Right forelimb (tissue), 1 donor: ENCODE data around the gene AMD1.
"Not testable (repeated sequence)": the region's sequence is repeated elsewhere in the genome, so short reads cannot be mapped to it uniquely, and the experiment has no call there.

ENCODE experiments used
- DNase-seq: peaks from one replicate; pipeline ENCODE4 v3.0.0-alpha.2; 2018

Gene AMD1

GRCh38 chr6:110878751-110879522, 4.4 kb downstream of the AMD1 start:
- DNase-seq: no peak

DNA sequence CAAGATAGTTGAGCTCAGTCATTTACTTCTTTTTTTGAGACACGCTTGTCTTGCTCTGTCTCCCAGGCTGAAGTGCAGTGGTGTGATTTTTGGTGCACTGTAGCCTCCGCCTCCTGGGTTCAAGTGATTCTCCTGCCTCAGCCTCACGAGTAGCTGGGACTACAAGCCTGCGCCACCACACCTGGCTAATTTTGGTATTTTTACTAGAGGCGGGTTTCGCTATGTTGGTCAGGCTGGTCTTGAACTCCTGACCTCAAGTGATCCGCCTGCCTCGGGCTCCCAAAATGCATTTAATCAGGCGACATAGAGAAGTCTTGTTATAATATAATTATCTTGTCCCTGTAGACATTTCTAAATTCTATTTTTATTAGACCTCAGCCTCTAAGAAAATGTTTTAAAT, 6.1 kb downstream of the AMD1 start:
- no peak for DNase-seq

DNA sequence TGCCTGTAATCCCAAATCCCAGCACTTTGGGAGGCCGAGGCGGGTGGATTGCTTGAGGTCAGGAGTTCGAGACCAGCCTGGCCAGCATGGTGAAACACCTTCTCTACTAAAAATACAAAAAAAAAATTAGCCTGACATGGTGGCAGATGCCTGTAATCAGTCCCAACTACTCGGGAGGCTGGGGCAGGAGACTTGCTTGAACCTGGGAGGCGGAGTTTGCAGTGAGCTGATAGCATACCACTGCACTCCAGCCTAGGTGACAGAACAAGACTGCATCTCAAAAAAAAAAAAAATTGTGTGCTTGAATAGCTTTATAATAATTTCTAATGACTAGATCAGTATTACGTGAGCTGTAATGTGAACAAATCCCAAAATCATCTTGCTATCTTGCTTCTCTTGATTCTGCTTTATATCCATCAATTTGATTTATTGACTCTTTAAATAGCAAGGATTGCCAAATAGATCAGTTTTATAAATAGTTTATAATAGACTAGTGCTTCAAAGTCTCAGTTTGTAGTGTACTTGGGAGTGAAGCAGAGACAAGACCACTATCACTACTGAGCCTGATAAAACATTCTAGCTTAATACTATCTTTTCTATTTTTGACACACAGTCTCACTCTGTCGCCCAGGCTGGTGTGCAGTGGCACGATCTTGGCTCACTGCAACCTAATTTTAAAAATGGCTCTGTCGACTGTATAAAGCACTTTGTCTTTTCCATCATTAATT, 7.1 kb downstream of the AMD1 start:
- DNase-seq: no peak

- no peak for DNase-seq
These were observed 7.7 kb downstream of the AMD1 start for GRCh38 chr6:110882274-110882619.

DNA sequence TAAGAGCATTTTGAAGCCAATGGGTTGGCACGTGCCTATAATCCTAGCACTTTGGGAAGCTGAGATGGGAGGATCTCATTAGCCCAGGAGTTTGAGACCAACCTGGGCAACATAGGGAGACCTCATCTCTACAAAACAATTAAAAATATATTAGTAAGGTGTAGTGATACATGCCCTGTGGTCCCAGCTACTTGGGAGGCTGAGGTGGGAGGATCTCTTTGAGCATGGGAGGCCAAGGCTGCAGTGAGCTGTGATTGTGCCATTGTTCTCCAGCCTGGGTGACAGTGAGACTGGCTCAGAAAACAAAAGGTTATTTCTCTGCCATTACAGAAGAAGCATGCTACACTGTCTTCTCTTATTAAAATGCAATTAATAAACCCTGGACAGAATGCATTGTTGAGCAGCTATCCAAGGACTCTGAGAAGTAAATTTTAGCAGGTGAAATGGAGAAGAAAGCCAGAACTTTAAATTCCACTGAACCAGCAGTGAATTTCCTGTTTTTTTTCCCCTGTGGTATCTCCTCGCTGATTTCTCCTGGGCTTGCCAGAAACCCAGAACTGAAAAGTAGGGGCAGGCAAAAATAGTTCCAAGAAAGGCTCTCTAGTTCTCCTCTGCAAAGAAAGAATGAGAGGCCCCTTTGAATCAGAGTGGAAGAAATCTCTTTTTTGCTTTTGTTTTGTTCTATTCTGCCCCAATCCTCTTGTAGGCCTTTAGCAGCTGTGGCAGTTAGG, 8.4 kb downstream of the AMD1 start:
- no peak for DNase-seq

GRCh38 chr6:110884321-110884720, 9.7 kb downstream of the AMD1 start:
- DNase-seq: no peak

DNA sequence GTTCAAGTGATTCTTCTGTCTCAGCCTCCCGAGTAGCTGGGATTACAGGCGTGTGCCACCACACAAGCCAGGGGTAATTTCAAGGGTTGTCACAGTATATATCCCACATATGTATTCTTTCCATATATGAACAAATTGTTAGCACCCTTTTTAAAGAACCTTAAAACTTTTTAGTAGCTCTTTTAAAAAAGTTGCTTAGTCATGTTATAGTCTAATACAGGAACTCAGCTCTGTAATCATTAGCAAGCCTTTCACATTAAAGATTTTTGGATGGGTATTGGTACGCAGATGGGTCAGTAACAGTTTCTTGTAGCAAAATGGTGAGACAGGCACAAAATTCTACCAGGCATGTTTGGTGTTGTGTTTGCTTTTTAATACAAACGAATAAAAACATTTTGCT, 10.9 kb downstream of the AMD1 start:
- DNase-seq: no peak

- no peak for DNase-seq
These were observed 12.1 kb downstream of the AMD1 start for GRCh38 chr6:110886555-110887167.

DNA sequence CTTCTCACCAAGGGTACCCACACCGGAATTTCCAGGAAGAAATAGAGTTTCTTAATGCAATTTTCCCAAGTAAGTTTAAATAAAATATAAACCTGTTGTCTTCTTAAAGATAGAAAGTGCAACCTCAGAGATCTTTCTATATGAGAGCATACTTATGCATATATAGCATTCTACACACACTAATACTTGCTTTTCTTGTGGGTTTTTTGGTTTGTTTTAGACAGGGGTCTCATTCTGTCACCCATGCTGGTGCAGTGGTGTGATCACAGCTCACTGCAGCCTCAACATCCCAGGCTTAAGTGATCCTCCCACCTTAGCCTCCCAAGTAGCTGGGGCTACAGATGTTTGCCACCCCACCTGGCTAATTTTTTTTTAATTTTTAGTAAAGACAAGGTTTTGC, 15.7 kb downstream of the AMD1 start:
- DNase-seq: no peak

GRCh38 chr6:110895907-110896608, 21.5 kb downstream of the AMD1 start:
- DNase-seq: no peak

DNA sequence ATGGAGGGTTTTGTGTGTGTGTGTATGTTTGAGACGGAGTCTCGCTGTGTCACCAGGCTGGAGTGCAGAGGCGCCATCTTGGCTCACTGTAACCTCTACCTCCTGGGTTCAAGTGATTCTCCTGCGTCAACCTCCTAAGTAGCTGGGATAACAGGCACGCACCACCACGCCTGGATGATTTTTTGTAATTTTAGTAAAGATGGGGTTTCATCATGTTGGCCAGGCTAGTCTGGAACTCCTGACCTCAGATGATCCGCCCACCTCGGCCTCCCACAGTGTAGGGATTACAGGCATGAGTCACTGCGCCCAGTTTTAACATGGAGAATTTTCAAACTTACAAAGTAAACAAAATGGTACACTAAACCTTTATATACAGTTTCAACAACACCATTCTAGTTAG, 22.8 kb downstream of the AMD1 start:
- DNase-seq: no peak

- DNase-seq: no peak
These were observed 23.5 kb downstream of the AMD1 start for GRCh38 chr6:110898111-110898510.

DNA sequence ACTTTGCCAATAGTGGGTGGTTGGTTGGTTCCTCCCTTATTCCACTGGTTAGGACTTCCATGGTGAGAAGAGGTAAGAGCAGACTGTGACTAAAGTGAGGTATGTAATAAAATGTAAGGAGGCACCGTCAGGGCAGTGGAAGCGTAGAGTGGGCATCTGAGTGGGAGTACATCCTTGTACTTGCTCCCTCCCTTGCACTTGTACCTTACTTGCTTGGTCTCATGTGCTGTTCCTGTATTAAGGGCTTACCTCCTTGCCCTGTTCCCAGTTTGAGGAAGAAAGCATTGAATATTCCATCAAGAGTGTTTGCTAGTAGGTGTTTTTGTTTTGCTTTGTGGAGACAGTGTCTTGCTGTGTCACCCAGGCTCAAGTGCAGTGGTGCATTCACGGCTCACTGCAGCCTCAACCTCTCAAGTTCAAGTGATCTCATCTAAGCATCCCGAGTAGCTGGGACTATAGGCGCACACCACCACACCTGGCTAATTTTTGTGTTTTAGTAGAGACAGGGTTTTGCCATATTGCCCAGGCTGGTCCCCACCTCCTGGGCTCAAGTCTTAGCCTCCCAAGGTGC, 25.5 kb downstream of the AMD1 start:
- DNase-seq: no peak

DNA sequence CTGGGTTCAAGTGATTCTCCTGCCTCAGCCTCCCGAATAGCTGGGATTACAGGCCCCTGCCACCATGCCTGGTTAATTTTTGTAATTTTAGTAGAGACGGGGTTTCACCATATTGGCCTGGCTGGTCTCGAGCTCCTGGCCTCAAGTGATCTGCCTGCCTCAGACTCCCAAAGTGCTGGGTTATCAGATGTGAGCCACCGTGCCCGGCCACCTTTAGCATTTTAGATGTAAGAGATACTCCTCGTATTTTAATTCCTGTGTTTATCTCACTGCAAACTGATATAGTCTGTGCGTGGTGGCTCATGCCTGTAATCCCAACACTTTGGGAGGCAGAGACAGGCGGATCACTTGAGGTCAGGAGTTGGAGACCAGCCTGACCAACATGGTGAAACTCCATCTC, 27.0 kb downstream of the AMD1 start:
- not testable (repeated sequence) for DNase-seq

DNA sequence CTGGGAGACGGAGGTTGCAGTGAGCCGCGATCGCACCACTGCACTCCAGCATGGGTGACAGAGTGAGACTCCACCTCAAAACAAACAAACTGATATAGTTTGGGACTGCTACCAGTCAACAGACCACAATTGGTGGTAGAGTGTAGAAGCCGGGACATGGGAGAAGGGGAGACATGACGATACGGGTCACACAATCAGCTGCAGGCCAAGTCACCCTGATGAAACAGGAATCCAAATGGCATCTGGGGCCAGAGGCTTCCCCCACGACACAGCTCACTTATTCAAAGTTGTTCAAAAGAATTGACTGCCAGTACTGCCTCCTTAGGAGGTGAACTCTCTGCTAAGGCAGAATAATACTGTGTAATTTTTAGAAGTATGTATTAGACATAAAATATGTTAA, 27.5 kb downstream of the AMD1 start:
- no peak for DNase-seq

DNA sequence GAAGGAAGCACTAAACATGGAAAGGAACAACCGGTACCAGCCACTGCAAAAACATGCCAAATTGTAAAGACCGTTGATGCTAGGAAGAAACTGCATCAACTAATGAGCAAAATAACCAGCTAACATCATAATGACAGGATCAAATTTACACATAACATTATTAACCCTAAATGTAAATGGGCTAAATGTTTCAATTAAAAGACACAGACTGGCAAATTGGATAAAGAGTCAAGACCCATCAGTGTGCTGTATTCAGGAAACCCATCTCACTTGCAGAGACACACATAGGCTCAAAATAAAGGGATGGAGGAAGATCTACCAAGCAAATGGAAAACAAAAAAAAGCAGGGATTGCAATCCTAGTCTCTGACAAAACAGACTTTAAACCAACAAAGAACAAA, 31.7 kb downstream of the AMD1 start:
- DNase-seq: not testable (repeated sequence)

DNA sequence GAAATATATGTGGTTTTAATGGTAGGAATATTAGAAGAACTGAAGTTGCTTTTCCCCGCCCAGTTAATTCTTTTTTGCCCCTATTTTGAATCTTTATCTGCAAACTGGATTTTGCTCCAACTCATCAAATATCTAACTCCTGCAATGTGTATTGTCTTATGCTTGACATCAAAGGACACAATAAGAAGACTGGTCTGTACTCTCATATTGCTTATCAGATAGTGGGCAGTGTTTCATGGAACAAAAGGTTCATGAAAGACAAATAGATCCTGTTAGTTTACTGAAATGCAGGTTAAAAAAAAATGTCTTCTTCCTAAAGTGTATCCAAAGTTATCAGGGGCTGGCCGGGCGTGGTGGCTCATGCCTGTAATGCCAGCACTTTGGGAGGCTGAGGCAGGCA, 56.2 kb downstream of the AMD1 start:
- DNase-seq: no peak

- DNase-seq: no peak
These were observed 59.3 kb downstream of the AMD1 start for GRCh38 chr6:110933912-110934311.

DNA sequence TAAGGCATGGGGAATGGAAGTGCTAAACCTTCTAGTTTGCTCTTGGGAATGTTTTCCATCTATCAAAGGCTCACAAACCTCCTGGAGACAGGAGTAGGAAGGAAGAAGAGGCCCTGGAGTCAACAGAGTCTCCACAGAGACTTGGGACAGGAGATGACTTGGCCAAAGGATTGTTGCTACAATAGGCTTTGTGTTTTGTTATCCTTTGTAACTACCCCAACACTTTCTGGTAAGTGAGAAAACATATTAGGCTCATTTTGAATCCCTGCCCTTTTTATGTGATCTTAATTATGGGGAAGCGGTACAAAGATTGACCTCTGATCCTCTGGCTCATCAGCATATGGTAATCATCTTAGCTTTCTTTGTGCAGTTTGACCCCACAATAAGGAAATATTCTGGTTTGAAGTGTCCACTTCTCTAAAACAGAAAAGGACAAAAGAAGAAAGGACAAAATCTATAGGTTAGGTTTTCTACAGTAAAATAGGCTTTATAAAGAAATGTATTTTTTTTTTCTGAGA, 59.9 kb downstream of the AMD1 start:
- no peak for DNase-seq

DNA sequence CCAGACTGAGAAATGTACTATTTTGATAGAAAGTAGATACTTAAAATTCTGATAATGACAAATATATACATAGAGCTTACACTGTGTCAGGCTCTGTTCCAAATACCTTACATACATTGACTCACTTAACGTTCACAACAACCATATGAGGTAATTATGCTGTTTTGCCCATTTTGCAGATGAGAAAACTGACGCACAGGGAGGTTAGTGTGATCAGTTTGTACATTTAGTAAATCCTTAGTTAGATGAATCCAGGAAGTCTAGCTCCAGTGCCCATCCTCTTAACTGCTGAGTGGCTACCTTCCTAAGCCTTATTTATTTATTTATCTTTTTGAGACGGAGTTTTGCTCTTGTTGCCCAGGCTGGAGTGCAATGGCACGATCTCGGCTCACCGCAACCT, 60.6 kb downstream of the AMD1 start:
- no peak for DNase-seq

DNA sequence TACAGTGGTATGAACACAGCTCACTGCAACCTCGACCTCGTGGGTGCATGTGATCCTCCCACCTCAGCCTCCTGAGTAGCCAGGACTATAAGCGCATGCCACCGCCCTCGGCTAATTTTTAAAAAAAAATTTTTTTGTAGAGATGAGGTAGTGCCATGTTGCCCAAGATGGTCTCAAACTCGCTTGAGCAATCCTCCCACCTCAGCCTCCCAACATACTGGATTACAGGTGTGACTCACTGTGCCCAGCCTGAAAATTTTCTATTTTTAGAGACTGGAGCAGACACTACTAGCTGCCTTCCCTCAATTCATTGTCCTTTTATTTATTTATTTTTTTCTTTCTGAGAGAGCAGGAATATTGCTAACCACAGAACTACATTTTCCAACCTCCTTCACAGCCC, 63.6 kb downstream of the AMD1 start:
- no peak for DNase-seq
